Glomerular visceral epithelial cell (primary cell): ENCODE measurements around the gene SERPINA6.
"Not testable (repeated sequence)": the region's sequence is repeated elsewhere in the genome, so short reads cannot be mapped to it uniquely, and the experiment has no call there.

Experiments used
- DNase-seq: peaks from one replicate; pipeline ENCODE4 v3.0.0-alpha.2; 2016; ENCODE audit errors: extremely low spot score

Gene SERPINA6

DNA sequence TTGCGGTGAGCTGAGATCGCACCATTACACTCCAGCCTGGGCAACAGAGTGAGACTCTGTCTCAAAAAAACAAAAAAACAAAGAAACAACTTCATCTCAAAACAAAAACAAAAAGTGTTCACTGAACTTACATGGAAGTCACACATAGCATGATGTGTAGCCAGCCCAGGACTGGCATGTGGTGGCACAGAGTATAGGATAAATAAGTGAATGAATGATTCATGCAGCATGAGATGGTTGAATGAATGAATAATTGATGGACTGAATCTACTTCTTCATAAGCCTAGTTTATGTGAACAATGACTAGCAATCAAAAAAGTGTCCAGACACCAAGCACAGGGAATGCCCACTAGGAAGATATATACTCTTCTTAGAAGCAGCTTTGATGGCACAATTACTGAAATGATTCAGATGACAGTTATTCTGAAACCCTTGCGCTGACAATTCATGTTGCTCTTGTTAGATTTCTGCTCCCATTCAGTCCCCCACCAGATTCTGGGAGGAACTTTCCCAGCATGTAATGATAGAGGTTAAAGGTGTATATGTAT, 31.6 kb upstream of the SERPINA6 start:
- no peak for DNase-seq

GRCh38 chr14:94354190-94354589, 31.1 kb upstream of the SERPINA6 start:
- not testable (repeated sequence) for DNase-seq

GRCh38 chr14:94349276-94349675, 26.1 kb upstream of the SERPINA6 start:
- DNase-seq, result no peak

- DNase-seq, result no peak
Observed at GRCh38 chr14:94348836-94349235, 25.7 kb upstream of the SERPINA6 start.

GRCh38 chr14:94346841-94347240, 23.7 kb upstream of the SERPINA6 start:
- DNase-seq, result no peak

DNA sequence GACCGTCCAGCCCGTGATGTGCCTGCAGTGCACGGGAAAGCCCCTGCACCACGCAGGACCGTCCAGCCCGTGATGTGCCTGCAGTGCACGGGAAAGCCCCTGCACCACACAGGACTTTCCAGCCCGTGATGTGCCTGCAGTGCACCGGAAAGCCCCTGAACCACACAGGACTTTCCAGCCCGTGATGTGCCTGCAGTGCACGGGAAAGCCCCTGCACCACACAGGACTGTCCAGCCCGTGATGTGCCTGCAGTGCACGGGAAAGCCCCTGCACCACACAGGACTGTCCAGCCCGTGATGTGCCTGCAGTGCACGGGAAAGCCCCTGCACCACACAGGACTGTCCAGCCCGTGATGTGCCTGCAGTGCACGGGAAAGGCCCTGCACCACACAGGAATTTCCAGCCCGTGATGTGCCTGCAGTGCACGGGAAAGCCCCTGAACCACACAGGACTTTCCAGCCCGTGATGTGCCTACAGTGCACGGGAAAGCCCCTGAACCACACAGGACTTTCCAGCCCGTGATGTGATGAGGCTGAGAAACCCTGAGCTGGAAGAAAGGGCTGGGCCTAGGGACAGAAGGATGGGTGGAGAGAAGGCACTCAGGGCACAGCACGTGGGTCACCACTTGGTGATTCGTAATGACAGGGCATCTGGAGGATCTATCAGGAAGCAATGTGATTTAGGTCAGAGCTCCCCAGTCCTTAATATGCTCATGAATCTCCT, 23.1 kb upstream of the SERPINA6 start:
- peak; percentile 91 for DNase-seq

DNA sequence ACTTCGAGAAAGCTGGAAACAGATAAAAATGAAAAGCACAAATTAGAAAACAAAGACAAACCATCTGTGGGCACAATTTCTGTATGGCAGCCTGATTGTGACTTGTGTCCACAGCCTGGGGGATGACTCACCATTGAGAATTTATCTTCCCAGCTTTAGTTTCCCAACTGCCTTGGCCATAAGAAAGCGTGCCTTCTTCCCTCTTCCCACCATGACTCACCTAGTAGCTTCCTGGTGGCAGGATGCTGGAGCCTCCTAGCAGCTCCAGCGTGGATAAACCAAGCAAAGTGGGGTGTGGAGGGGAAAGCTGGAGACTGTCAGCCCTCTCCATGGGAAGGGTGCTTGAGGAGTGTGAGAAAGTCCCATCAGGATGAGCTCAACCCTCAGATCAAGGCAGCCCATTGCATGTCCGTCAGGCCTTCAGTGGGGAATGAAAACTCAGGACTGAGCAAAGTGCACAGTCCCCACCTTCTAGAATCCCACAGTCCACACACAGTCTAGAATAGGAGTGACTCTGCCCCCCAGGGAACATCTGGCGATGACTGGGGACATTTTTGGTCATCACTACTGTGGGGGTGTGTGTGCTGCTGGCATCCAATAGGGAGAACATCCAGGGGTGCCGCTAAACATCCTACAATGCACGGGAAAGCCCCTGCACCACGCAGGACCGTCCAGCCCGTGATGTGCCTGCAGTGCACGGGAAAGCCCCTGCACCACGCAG, 22.4 kb upstream of the SERPINA6 start:
- DNase-seq, result peak; percentile 95

DNA sequence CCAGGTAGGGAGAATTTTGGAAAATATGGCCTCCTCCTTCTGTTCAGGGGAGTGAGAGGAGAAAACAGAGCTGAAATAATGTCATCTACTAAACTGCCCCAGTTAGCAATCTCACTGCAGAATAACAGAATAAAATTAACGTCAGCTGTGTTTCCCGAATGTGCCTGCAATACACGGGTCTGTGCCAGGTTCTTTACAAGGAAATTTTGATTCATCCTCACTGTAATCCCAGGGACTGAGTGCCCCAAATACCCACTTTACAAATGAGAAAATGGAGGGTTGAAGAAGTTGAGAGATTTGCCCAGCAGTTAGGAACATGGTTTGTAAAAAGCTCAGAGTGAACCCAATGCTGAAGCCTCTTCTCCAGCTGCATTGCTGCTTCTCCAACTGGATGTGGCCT, 21.3 kb upstream of the SERPINA6 start:
- DNase-seq, result no peak

- DNase-seq, result no peak
Observed at GRCh38 chr14:94343238-94344005, 20.3 kb upstream of the SERPINA6 start.

- peak; percentile 99 for DNase-seq
Observed at GRCh38 chr14:94342334-94342934, 19.3 kb upstream of the SERPINA6 start.

GRCh38 chr14:94341656-94342333, 18.7 kb upstream of the SERPINA6 start:
- no peak for DNase-seq

DNA sequence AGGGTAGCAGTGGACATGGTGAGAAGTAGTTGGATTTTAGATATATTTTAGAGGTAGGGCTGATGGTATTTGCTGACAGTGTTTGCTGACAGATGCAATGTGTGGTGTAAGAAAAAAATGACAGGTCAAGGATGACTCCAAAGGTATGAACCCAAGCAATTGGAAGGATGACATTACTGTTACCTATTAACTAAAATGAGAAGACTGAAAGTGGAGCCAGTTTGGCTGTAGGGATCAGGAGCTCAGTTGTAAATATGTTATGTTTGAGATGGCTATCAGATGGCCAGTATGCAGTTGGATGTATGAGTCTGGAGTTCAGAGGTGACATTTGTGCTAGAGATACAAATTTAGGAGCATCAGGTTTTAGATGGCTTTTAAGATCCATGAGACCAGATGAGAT, 17.4 kb upstream of the SERPINA6 start:
- DNase-seq, result no peak

- DNase-seq, result no peak
Observed at GRCh38 chr14:94338023-94338422, 14.9 kb upstream of the SERPINA6 start.

DNA sequence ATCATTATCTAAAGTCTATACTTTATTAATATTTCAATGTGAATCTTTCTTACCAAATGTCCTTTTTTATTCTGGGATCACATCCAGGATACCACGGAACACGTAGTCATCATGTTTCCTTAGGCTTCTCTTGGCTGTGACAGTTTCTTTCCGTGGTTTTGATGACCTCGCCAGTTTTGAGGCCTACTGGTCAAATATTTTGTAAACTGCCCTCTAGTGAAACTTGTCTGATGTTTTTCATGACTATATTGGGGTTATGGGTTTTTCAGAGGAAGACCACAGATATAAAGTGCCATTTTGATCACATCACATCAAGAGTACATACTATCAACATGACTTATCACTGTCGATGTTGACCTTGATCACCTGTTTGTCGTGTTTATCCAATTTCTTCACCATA, 14.1 kb upstream of the SERPINA6 start:
- DNase-seq, result peak; percentile 54

GRCh38 chr14:94334872-94335271, 11.7 kb upstream of the SERPINA6 start:
- no peak for DNase-seq

- no peak for DNase-seq
Observed at GRCh38 chr14:94332587-94332986, 9.5 kb upstream of the SERPINA6 start.

DNA sequence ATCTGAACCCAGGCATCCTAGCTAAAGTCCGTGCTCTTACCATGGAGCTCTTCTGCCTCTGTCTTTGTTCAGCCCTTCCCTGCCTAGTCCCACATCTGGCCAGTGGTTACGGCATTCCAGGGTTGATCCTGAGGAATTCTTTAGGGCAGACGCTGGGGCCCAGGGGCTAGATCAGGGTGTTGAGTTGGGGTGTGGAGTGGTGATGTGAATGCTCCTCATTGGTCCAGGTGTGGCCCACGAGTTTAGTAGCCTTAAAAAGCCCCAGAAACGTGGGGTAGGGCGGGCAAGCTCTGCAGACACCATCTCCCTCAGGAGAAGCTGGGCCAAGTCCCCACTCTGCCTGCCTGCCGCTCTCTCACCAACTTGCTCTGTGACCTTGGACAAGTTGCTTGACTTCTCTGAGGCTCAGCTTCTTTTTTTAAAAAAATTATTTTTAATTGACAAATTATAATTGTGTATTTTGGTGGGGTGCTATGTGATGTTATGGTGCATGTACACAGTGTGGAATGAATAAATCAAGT, 9.0 kb upstream of the SERPINA6 start:
- DNase-seq, result no peak

DNA sequence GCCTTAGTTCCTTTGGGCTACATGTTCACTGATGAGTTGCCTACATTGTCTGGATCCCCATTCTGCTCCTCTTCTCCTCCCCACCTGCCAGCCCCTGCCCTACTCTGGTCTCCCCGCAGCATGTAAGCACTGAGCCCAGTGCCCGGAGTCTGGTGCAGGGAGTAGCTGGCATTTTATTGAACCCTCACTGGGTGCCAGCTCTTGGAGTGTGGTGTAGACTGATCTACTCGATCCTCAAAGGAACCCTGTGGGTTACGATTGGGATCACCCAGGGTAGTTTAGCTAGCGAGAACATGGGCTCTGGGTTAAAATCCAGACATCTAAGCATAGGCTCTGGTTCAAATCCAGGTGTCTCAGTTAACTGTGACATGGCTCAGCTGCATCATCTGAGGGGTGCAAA, 8.3 kb upstream of the SERPINA6 start:
- no peak for DNase-seq

GRCh38 chr14:94330857-94331256, 7.7 kb upstream of the SERPINA6 start:
- no peak for DNase-seq

- no peak for DNase-seq
Observed at GRCh38 chr14:94330432-94330831, 7.3 kb upstream of the SERPINA6 start.

- DNase-seq, result no peak
Observed at GRCh38 chr14:94329857-94330256, 6.7 kb upstream of the SERPINA6 start.
